GM21529 (cell line): ENCODE results near the gene ALPL.
A peak's percentile ranks its signal among the peaks of the same experiment; 100 is the strongest.

Source experiments
- ATAC-seq: cut with Tn5 transposase; IDR thresholded peaks from one replicate; pipeline ENCODE4 v1.9.1; 2021; ENCODE audit not compliant: unreplicated experiment

ALPL gene

DNA sequence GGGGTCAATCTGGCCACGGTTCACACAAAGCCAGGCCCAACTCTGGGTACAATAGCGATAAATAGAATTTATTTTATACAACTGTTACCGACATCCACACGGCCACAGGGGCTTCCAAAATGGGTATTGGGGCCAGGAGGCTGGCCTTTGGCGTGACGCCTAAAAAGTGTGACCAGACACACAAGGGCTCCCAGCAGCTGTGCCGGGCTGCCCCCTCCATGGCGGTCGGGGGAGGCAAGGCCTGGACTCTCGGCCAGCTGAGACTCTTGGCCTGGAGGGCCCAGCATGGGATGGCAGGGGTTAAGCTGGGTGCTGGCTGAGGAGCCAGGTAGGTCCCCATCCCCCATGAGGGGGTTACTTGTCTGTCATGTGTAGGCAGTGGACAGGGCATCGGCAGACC is 87.0 kb downstream of the ALPL start:
- ATAC-seq: no peak

DNA sequence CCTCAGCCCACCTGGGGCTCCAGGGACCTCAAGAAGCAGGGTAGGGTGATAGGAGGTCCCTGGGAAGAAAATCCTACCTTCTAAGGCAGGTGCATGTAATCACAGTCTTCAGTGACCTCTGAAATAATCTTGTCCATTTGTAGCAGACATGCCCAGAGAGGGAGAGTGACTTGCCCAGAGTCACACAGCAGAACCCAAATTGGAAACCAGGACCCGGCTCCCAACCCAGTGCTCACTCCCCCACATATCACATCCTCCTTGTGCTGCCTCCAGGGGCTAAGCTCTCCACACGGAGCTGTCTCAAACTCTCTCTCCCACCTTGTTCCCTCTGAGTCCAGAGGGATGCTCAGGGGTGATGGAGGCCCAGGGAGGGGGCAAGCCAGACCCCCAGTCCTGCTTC is 87.4 kb downstream of the ALPL start:
- no peak for ATAC-seq

DNA sequence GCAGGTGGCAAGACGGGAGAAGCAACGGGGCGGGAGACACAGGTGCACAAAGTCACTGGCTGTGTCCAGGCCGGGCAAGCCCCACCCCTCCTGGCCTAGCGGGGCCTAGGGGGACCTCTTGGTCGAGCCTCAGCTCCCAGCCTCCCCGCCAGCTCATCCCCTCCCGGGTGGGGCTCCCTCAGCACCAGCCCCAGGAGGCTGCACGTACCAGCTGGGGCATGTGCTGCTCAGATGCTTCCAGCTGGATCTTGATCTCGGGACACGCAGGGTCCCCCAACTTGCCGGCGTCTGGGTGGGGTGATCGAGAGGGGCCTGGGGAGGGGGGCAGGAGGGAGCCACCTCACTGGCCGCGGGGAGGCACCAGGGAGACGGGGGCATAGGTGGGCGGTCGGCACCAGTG is 88.5 kb downstream of the ALPL start:
- no peak for ATAC-seq

DNA sequence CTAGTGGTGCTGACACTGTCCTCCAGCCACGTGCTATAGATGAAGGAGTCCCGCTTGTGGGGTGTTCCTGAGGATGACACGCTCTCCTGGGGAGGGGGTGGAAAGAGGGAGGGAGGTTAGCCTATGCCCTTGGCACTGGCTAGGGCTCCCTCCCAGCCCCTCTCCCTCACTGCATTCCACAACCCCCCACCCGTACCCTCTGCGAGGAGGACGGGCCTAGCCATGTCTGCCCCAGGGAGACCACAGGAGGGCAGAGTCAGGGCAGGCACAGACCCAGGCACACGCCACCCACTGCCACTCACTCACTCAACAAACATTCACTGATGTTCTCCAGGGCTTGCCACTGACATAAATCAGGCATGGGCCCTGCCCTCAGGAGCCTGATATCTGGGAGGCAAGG is 89.2 kb downstream of the ALPL start:
- ATAC-seq: no peak

DNA sequence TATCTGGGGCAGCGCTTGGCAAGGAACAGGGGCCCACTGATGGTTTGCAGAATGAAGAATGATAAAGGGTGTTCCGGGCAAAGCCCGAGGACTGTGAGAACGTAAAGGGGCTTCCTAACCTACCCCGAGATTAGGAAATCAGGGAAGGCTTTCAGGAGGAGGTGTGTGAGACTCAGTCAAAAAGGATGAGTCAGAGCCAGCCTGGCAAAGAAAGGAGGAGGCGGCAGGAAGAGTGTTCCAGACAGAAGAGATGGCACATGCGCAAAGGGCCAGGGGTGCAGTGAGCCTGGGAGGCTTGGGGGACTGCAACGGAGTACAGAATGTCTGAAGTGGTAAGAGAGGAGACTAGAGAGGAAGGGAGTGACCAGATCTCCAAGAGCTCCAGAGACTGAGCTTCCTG is 89.7 kb downstream of the ALPL start:
- ATAC-seq: no peak

DNA sequence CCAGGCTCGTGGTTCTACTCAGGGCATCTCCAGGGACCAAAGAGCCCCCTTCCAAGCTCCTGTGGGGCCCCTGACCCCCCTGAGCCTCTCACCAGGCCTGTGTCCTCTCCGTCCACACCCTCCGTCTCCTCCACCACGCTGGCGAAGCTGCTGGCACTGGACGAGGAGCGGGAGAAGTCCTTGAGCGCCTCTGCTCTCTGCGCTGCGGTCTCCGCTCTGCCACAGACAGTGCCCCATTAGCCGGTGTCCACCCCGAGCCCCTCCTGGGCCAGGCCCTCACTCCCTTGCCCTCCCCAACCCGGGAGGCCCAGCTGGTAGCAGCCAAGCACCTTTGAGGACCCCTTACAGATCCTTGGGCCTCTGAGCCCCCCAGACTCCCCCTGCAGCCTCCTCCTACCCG is 90.2 kb downstream of the ALPL start:
- no peak for ATAC-seq

DNA sequence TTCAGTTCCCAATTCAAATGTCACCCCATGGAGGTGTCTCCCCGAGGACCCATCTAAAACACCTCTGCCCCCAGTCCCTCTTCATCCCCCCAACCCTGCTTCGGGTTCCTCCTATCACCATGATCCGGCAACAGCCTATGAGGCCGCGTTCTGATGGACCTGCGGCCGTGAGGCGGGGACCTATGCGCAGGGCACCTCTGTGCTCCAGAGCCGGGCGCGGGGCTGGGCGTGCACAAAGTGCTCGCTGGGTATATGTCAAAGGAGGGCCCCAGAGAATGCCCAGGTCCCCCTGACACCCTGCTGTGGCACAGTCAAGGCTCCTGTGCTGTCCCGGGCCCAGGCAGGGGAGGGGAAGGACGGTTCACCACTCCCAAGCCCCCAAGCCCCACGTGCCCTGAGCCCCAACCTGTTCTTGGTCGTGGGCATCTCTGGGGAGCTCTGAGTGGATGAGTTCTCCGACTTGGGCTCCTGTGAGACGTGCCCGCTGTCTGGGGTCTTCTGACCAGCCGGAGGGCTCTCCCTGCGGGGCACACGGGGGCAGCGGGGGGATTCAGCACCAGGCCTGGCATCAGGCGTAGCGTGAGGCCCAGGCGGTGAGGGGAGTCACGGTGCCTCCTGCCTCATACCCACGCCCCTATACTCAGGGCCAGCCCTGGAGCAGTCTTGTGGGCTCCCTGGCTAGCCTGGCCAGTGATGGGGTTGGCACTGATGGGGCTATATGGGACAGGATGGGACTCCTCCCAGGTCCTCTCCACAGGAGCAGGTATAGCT is 92.2 kb downstream of the ALPL start:
- no peak for ATAC-seq

DNA sequence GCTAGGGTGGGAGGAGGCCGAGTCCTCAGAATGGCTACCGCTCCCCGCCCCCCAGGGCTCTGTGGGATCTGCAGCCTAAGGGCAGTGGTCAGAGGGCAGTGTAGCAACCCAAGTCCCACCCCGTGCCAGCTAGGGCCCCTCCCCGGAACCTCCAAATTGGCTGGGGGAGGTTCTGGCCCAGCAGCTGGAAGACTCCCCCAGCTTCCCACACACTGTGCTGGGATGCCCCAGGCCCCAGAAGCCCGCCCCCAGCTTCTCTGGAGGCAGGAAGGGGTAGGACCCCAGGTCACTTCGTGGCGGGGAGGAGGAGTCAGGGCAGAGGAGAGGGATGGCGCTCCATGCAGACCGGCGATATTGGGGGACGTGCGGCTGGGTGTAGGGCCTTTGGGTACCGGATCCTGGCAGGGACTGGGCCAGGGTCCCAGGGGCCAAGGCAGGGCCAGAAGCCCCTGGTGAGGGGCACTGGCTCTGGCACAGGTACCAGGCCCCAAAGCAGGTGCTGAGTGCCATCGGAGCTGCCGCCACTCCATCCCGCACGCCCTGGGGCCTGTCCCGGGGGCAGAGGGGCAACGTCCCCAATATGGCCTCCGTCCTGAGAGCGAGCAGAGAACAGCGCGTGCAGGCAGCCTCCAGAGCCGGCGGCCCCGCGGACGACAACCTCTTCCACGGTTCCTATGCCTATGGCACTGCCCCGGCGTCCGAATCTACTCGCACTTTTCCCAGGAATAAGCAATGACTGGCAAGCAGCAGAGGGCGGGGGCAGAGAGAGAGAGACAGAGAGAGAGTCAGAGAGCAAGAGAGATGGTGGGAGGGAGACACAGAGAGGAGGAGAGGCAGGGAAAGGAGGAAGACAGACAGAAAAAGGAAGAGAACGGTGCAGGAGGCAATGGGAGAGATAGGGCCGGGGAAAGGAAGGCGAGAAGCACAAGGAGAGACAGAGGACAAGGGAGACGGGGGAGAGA is 94.2 kb downstream of the ALPL start:
- no peak for ATAC-seq

DNA sequence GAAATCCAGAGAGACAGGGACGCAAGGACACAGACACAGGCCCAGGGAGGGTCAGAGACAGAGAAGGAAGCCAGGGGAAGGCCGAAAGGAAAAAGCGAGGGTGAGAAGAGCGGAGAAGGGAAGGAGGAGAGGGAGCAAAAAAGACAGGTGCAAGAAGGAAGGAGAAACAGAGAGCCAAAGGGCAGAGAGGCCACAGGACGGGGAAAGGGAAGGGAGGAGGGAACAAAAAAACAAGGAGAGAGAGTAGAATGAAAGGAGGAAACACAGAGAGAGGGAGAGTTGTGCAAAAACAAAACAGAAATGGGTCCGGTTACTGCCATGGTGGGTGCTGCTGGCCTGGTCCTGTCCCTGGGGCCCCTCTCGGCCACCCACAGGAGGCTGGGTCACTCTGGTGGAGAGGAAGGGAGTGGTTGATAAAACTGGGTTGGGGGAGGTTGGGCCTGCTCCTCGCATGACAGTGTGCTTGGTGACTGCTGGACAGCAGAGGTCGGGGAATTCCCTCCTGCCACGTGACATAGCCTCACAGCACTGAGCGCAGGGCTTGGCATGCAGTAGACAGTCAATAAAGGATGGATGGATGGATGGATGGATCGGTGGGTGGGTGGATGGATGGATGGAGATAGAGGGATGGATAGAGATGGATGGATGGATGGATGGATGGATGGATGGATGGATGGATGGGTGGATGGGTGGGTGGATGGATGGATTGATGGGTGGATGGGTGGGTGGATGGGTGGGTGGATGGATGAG is 95.2 kb downstream of the ALPL start:
- no peak for ATAC-seq

DNA sequence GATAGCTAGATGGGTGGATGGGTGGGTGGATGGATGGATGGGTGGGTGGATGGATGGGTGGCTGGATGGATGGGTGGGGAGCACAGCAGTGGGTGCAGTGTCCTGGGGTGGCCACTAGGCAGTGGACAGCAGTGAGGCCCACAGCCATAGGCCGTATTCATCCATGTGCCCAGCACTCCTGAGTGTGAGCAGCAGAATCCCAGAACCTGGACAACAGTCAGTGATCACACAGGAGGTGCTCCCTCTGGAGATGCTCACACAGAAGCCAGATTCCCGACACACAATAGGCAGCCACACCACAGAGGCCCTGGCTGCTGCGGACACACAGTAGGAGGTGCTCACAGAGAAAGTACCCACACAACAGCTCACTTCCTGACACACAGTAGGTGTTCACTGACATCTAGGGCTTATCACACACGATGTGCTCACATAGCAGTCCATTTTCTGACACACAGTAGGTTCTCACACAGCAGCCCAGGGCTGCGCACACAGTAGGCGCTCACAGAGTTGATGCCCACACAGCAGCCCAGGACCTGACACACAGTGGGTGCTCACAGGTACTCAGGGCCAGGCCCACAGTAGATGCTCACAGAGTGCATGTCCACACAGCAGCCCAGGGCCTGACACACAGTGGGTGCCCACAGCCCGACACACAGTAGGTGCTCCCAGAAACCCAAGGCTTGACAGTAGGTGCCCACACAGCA is 95.9 kb downstream of the ALPL start:
- ATAC-seq: no peak

DNA sequence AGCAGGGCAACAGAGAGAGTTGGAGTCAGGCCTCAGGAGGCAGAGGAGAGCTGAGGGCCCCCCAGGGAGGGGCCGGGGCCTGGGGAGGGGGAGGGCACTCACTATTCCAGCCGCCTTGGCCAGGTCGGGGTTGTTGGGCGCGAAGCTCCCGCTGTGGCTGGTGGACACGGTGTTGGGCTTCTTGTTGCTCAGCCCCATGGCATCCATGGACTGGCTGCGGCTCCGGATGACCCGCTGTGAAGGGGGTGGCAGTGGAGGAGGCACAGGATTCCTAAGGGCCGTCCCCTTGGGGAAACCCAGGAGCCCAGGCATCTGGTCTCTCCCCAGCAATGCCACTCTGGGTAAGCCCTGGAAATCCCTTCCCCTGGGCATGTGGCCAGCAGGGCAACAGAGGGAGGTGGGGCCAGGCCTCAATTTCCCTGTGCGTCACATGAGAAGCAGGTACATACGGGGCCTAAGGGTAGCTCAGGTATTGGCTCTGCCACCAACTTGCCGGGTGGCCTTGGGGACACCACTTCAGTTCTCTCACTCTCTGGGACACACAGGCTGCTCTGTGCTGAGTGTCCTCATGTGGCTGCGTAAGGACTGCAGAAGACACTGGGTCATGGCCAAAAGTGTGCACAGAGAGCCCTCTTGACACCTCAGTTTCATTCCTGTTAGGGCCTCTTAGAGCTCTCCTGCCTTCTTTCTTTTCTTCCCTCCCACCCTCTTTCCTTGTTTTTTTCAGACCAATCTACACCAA is 96.9 kb downstream of the ALPL start:
- no peak for ATAC-seq

DNA sequence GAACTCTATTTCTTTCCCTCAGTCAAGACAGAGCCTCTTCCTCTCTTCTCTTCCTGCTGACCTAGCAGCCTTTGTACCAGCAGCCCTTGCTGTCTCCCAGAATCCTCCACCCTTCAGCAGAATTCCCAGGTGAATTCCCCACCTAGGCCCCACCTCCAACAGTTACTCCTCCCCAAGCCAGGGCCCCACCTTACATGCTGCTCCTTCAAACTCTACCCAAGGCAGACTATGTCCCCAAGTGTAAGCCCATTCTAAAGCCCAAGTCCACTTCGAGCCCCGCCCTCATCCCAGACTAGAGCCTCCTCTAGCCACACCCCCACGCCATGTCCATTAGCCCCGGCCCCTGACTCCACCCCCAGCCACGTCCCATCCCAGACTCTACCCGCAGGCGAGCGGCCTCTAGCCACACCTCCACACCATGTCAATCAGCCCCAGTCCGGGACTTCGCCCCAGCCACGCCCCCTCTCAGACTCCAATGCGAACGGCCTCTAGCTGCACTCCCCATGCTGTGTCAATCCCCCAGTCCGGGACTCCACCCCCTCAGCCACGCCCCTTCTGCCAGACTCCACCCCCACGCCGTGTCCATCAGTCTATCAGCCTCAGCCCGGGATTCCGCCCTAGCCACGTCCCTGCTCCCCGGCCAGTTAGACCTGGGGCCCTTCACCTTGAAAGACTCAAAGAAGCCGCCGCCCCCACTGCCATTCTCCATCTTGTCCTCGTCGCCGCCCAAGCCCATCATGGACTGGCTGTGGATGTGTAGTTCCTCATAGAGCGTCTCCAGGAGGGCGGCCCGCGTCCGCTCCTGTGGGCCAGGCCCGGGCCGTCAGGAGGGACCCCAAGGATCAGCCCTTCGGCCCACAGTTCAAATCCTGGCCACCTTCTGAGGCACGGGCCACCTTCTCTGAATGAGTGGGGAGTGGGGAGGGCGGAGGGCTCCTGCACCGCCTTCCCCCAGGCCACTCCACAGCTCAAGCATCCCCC is 98.6 kb downstream of the ALPL start:
- peak; percentile 79 for ATAC-seq

DNA sequence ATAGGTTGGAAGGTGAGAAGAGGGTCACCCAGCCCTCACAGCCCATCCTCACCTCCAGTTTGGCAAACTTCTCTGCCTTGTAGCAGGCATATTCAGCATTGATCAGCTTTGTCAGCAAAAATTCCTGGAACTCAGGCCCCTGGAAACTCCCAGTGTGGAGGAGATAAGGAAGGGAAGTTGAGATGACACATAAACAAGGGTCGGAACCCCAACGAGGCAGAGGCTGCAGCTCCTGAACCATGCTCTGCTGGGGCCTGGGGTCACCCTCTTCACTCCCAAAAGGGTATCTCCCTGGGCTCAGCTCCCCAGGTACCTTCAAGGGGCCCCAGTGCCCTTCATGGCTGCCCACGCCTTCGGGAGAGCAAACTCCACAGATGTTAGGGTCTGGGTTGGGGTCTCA is 99.6 kb downstream of the ALPL start:
- ATAC-seq: no peak

DNA sequence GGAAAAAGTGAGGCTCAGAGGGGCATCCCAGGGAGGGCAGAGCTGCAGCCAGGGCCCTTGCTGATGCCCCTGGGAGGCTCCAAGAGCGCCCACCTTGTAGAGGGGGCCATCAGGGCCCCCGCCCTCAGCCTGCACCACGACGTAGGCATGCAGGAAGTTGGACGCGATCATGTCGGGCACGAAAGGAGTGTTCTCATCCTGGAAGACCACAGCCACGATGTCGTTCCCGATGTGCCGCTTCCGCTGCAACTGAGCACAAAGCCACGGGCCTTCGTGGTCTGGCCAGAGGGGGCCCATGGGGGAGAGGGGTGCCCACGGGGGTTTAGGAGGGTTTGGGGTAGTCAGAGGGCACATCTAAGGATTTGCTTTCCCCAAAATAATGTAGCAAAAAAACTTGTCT is 100.8 kb downstream of the ALPL start:
- ATAC-seq: no peak

DNA sequence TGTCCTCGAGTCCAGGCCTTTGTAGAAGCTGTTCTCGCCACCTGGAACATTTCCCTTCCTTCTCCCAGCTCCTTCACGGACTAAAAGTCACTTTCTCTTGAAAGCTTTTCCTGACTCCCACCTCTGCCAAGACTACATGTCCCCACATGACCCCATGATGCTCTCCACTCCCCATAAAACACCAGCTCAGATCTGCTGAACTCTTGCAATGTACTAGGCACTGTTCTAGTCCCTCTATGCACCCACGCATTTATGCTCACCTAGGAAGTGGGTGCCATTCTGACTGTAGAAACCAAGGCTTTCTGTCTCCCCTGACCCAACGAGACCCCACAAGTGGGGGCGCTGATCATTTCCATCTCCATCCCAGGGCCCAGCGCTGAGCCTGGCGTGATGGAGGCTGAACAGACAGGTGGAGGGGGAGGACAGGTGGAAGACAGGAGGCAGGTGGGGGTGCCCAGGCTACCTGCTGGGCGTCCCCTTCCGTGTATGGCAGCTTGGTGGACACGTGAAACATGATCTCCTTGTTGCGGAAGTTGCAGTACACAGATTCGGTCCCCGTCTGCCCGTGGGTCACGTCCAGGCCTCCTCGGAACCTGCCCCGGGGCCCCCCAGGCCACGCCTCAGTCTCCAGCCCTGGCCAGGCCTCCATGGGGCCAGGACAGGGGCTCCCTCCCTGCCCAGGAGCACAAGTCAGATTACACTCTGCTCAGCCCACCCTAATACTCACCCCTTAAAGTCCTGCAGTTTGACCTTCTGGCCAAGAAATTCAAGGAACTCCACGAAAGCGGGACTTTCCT is 102.0 kb downstream of the ALPL start:
- ATAC-seq: no peak

DNA sequence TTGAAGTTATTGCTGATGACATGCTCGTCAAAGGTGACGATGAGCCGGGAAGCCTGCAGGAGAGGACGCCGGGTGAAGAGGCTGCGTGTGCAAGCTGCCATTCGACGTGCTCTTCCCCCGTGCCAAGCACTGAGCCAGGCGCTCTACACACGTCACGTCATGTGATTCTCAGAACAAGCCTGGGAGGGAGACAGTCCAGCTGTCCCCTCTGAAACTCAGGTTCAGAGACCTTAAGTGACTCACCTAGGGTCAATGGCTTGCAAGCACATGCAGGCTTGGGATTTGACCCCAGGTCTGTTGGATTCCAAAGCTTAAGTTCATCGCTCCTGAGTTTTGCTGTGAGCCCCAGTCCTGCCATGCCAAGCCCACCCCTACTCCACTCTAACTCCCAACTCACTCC is 102.8 kb downstream of the ALPL start:
- no peak for ATAC-seq

DNA sequence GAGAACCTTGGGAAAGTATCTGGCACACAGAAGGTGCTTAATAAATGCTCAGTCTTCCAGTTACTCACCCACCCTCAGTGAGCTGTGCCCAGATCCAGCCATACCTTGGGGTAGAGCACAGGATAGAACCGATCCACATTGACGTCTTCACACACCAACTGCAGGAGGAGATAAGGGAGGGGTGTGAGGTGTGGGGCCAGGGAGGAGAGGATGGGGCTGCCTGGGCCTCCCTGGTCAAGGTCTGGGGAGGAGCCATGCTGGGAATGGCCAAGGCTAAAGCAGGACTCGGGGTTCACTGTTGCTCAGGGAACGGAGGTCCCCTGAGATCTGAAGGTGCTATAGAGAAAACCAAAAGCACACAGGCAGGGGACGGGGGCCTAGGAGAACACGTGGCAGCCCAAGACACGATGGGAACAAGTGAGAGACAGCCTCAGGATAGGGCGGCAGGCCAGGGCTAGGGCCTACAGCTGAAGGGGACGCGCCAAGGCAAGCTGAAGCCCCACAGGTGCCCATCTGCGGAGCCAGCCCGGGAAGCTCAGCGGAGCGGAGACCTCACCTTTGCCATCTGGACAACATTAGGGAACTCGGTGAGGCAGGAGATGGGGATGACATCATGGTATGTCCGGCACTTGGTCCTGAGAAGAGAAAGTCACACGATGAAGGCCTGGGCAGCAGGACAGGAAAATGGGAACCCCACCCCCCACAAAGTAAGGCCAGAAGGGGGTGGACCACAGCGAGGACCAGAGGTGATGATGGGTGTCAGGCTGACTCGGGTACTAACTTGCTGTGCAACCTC is 104.0 kb downstream of the ALPL start:
- no peak for ATAC-seq
